Fibroblast of mammary gland (primary cell): ENCODE results near the gene CEMIP2.

Experiments used
- DNase-seq: peaks from one replicate; pipeline ENCODE4 v3.0.0-alpha.2; 2010; ENCODE audit warnings: low read depth
- H3K4me3 ChIP-seq: 2 replicates; pipeline ENCODE4 v1.5.1; 2011; ENCODE audit warnings: low read depth, mild to moderate bottlenecking, low read length, moderate library complexity; ENCODE audit not compliant: control insufficient read depth
- TF ChIP-seq, protein P1 (sequence below): conservative IDR thresholded peaks from 2 replicates; pipeline ENCODE4 v1.5.1; 2011; ENCODE audit warnings: low read depth, low read length, inconsistent platforms; ENCODE audit not compliant: control insufficient read depth, insufficient read depth

The CEMIP2 gene

DNA sequence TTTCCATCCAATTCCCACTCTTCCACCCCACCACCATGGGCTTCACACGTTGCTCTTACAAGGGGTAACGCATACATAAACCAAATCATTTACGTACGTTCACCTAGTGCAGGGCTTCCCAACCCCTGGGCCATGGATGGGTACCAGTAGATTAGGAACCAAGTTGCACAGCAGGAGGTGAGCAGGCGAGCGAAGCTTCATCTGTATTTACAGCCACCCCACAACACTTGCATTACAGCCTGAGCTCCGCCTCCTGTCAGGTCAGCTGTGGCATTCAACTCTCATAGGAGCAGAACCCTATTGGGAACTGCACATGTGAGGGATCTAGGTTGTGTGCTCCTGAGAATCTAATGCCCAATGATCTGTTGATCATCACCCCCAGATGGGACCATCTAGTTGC, 82.3 kb downstream of the CEMIP2 start:
- DNase-seq = no peak
- H3K4me3 ChIP-seq = no peak overlapping the region
- TF ChIP-seq, protein P1, sequence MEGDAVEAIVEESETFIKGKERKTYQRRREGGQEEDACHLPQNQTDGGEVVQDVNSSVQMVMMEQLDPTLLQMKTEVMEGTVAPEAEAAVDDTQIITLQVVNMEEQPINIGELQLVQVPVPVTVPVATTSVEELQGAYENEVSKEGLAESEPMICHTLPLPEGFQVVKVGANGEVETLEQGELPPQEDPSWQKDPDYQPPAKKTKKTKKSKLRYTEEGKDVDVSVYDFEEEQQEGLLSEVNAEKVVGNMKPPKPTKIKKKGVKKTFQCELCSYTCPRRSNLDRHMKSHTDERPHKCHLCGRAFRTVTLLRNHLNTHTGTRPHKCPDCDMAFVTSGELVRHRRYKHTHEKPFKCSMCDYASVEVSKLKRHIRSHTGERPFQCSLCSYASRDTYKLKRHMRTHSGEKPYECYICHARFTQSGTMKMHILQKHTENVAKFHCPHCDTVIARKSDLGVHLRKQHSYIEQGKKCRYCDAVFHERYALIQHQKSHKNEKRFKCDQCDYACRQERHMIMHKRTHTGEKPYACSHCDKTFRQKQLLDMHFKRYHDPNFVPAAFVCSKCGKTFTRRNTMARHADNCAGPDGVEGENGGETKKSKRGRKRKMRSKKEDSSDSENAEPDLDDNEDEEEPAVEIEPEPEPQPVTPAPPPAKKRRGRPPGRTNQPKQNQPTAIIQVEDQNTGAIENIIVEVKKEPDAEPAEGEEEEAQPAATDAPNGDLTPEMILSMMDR = no peak

DNA sequence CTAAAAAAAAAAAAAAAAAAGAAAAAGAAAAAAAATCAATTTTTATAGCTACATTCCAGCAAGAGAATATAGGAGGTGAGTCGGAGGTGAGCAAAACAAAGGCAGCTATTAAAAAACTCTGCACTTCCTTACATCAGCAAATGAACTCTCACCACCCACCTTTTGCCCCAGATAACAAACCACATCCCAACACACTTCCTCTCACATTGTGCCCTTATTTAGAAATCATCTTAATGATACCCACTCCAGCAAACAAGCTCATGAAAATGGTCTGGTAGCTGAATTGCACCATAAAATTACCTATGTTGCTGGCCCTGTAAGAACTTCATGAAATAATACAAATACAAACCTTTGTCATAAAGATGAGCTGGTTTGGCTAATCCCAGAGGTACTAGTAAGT, 82.9 kb downstream of the CEMIP2 start:
- DNase-seq = no peak
- TF ChIP-seq, protein P1 = no peak
- H3K4me3 ChIP-seq = no peak overlapping the region

DNA sequence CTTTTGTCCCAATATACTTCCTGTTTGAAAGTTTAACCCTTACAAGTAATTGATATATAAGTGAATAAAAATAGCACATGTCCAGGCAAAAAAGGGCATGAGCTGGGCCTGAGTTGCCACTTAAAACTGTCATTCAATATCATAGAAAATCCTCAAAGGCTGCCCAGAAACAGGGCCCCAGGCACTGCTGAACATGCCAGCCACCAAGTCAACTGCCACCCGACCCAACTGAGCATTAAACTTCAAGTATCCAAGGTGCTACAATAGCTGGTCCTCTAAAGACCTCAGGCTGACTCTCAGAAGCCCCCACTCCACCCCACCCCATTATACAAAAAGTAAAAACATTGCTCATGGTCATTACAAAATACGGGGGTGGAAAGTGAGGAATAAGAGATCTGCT, 83.7 kb downstream of the CEMIP2 start:
- H3K4me3 ChIP-seq = no peak overlapping the region
- no peak for DNase-seq
- TF ChIP-seq, protein P1 = no peak

DNA sequence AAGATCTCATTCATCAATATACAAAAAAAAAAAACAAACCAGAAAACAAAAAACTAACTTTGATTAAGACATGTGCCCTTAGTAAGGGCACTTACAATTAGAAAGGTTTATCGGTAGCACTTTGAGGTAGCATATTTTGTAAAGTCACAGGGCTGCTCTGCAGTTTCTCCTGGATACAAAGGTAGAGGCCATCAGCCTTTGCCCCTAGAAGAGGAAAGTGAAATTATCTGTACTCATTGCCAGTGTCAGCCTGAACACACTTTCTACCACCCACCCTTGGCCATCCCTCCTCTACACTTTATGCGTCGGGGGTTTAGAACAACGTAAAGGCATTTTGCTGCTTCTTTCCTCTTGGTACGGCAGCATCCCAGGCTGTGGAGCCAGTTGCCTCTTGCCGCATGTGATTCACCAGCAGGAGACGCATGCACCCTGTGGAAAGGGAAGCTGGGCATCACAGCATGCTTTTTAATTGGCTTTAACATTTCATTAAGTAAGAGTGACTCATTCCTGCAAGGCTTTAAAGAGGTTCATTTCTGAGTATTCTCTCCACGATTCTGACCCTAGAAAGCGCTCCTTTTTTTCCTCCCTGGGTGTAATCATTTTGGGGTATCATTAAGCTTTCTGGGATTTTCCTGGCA, 84.6 kb downstream of the CEMIP2 start:
- TF ChIP-seq, protein P1 = peak; percentile 36
- H3K4me3 ChIP-seq = no peak overlapping the region
- peak; percentile 60 for DNase-seq

DNA sequence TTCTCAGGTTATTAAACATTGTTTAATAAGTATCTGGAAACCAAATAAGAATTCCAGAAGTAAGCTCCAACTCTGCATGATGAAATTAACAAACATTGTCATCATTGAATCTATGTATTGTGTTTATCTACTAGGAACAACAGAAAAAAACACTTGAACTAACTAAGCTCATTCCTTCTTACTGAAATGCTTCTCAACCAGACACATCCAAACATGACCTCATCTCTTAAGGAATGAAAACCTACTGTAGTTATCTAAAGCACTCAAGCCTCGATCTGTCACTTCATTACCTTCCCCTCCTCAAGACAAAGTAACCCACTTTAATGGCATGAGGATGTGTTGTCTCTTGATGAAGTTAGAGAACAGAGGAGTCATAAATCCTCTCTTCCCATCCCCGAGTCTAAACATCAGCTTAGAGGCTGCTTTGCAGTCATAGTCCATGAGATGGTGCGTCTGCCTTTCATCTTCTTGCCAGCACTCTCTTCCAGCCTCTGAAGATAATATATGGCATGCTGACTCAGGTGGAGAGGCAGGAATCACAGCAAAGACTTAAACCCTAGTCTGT, 86.5 kb downstream of the CEMIP2 start:
- DNase-seq = peak; percentile 70
- TF ChIP-seq, protein P1 = no peak
- H3K4me3 ChIP-seq = no peak overlapping the region

DNA sequence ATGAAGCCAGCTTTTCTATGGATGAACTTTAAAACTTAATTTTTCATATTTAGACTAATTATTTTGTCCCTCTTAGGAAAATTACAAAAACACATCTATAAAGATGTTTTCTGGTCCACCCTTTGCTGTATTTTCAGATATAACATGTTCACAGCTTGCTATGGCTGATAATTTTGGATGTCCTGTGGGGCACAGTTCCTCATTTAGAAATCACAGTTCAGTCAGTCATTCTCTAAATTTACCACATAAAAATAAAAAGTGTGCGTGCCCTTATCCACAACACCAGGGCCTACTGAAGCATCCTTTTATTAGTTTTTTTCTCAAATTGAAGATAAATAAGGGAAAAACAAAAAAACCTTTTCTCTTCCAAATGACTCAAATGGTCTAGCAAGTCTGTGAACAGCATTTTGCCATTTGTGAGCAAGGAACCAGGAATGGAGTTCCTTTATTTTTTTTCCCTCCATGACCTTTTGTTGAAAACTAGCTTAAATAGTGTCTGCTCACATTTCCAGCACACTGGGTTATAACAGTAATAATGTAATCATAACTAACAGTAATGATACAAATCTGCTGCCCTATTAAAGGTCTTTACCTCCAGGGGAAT, 87.1 kb downstream of the CEMIP2 start:
- DNase-seq = peak; percentile 41
- no peak overlapping the region for H3K4me3 ChIP-seq
- TF ChIP-seq, protein P1 = no peak
